Naive thymus-derived CD8-positive, alpha-beta T cell (primary cell): ENCODE results near the gene TRIM39. TPM values are rescaled to one million over a fixed set of nuclear protein-coding genes. Genes with fewer than 3 reads are reported as not detected.

Experiments
- ATAC-seq, 2 donors: fragments of 150-1000 bp; cut with Tn5 transposase in 1 of 2; sonication (Bioruptor Pico), chemical (Tn5 transposase) in 1 of 2; 1 replicate in 1 of 2; 2 replicates in 1 of 2; pipeline ENCODE4 v1.10.0; 2021; ENCODE audit warnings: mild to moderate bottlenecking in 2 of 2, moderate library complexity in 2 of 2
- POLR2A ChIA-PET: fragments of 350-600 bp; sonication (Branson Sonifier 250); formaldehyde crosslinking; loops from one replicate; lab custom pipeline; 2021; ENCODE audit warnings: antibody characterized with exemption; lab: Charles Lee
- DNase-seq, 10 donors: peaks; one replicate each; pipeline versions ENCODE4 v3.0.0 to v3.0.0-alpha.2; 2020 to 2022
- H3K27ac Mint-ChIP-seq, 10 donors: one replicate each; pipeline ENCODE4 v1.8.0; 2020 to 2022; ENCODE audit warnings: mild to moderate bottlenecking in 10 of 10, mixed read lengths in 10 of 10, moderate library complexity in 4 of 10, inconsistent platforms in 1 of 10
- H3K27me3 Mint-ChIP-seq, 5 donors: one replicate each; pipeline ENCODE4 v1.8.0; 2021 to 2022; ENCODE audit warnings: mixed read lengths in 5 of 5
- H3K36me3 Mint-ChIP-seq, 3 donors: one replicate each; pipeline ENCODE4 v1.8.0; 2020 to 2022; ENCODE audit warnings: mixed read lengths in 3 of 3, mild to moderate bottlenecking in 2 of 3, inconsistent platforms in 1 of 3
- H3K4me1 Mint-ChIP-seq, 4 donors: one replicate each; pipeline ENCODE4 v1.8.0; 2021 to 2022; ENCODE audit warnings: mixed read lengths in 4 of 4
- H3K4me3 Mint-ChIP-seq, 10 donors: one replicate each; pipeline ENCODE4 v1.8.0; 2020 to 2022; ENCODE audit warnings: mild to moderate bottlenecking in 10 of 10, mixed read lengths in 10 of 10, moderate library complexity in 6 of 10, inconsistent platforms in 1 of 10
- H3K9me3 Mint-ChIP-seq, 9 donors: one replicate each; pipeline ENCODE4 v1.8.0; 2020 to 2022; ENCODE audit warnings: mixed read lengths in 9 of 9, mild to moderate bottlenecking in 3 of 9, inconsistent platforms in 1 of 9, moderate library complexity in 1 of 9
- polyA plus RNA-seq, 3 donors: library from polyadenylated mRNA; unstranded; fragments of 300-500 nt; fragmentation: Illumina TruSeq; gene quantifications; one replicate each; pipeline ENCODE4 v1.2.3, GENCODE V29; 2021
- total RNA-seq, 8 experiments: library from RNA in 2 of 8; stranded (reverse) in 2 of 8; gene quantifications; one replicate each; pipeline ENCODE4 v1.2.3 and lab custom pipeline; 2021 to 2026

The TRIM39 gene
- total and polyA plus RNA-seq, 5 experiments from 2014 or later, result 6.6 to 23.1 (median 15.4) TPM

DNA sequence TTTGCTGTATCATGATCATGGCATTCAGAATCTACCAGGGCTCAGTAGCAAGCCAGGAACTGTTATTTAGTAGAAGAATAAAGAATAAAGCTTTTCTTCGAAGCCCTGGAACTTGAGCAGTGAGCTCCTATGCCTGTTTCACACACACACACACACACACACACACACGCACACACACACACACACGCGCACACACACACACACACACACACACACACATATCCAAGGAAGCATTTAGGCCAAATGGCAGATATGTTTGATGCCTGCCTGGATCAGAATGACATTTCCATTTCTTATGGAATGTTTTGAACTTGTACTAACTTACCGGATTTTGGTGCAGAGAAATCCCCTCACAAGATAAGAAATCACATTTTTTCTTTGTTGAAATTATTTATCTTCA is 53.7 kb downstream of the TRIM39 start:
- H3K4me3 Mint-ChIP-seq, result no peak overlapping the region
- DNase-seq, result no peak
- ATAC-seq, result no peak
- H3K27ac Mint-ChIP-seq, result no peak overlapping the region
- H3K9me3 Mint-ChIP-seq, result no peaks in the 10 kb centered on the region
- peaks cover 0 to 1% (median 0%) of the 10 kb centered on the region in 4 donors for H3K4me1 Mint-ChIP-seq
- no peaks in the 10 kb centered on the region for H3K36me3 Mint-ChIP-seq
- peaks cover 26 to 70% (median 48%) of the 10 kb centered on the region in 5 donors for H3K27me3 Mint-ChIP-seq
- POLR2A ChIA-PET, result no interaction called here

DNA sequence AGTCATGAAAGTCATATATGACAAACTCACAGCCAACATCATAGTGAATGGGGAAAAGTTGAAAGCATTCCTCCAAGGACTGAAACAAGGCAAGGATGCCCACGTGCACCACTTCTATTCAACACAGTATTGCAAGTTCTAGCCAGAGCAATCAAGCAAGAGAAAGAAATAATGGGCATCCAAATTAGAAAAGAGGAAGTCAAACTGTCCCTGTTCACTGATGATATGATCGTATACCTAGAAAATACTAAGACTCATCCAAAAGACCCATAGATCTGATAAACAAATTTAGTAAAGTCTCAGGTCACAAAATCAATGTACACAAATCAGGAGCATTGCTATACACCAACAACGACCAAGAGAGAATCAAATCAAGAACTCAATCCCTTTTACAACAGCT is 59.4 kb downstream of the TRIM39 start:
- ATAC-seq, result no peak
- Mint-ChIP-seq H3K36me3 (no peaks in the 10 kb centered on the region), H3K9me3 (no peaks in the 10 kb centered on the region), H3K4me1 (peaks cover 0 to 1% (median 0%) of the 10 kb centered on the region in 4 donors), H3K27ac (no peak overlapping the region), H3K27me3 (peaks cover 53 to 95% (median 69%) of the 10 kb centered on the region in 5 donors), H3K4me3 (no peak overlapping the region)
- DNase-seq, result no peak
- POLR2A ChIA-PET, result no interaction called here

DNA sequence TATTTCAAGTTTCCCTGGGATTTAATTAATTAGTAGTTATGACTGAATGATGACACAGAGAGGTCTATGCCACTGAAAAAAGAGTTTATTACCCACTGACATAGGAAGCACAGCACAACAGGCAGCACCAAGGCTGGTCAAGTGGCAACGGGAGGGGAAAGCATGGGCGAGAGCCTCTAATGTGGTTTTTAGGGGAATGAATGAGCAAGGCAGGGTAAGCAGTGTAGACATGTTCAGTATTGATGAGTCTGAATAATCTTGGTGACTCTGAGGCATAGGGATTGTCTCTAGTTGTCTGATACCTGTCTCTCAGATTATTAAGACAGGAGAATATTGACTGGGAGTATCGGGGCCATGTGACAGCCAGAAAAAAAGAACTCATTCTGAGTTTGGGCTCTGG is 64.5 kb downstream of the TRIM39 start:
- no peaks in the 10 kb centered on the region for H3K4me1 Mint-ChIP-seq
- POLR2A ChIA-PET, result no interaction called here
- no peak overlapping the region for H3K4me3 Mint-ChIP-seq
- no peak for DNase-seq
- ATAC-seq, result no peak
- H3K9me3 Mint-ChIP-seq, result no peaks in the 10 kb centered on the region
- H3K36me3 Mint-ChIP-seq, result no peaks in the 10 kb centered on the region
- H3K27ac Mint-ChIP-seq, result no peak overlapping the region
- H3K27me3 Mint-ChIP-seq, result peaks cover 43 to 86% (median 63%) of the 10 kb centered on the region in 5 donors

Other genes with a start within 250 kb of the TRIM39 start
- gene TRIM31, start 213.8 kb upstream of the TRIM39 start, total RNA-seq, result not detected
- gene TRIM31, start 213.8 kb upstream of the TRIM39 start, polyA plus RNA-seq, result under 1 TPM in 1 of 3 donors, not detected in 2; 0.07 TPM
- gene TRIM40, start 190.8 kb upstream of the TRIM39 start, total RNA-seq, result not detected
- not detected for gene TRIM40, start 190.8 kb upstream of the TRIM39 start, polyA plus RNA-seq
- gene TRIM10, start 165.7 kb upstream of the TRIM39 start, total RNA-seq, result not detected
- not detected for gene TRIM10, start 165.7 kb upstream of the TRIM39 start, polyA plus RNA-seq
- gene TRIM15, start 163.4 kb upstream of the TRIM39 start, total RNA-seq, result not detected
- gene TRIM15, start 163.4 kb upstream of the TRIM39 start, polyA plus RNA-seq, result not detected
- 10 to 100 TPM; 42.6 to 47.0 TPM for gene TRIM26, start 113.5 kb upstream of the TRIM39 start, total RNA-seq
- 10 to 100 TPM; 22.7 to 42.9 (median 27.6) TPM for gene TRIM26, start 113.5 kb upstream of the TRIM39 start, polyA plus RNA-seq
- gene RPP21, start 18.2 kb downstream of the TRIM39 start, total RNA-seq, result 10 to 100 TPM; 48.2 to 49.5 TPM
- gene RPP21, start 18.2 kb downstream of the TRIM39 start, polyA plus RNA-seq, result 10 to 100 TPM; 61.1 to 92.4 (median 73.6) TPM
- 1,000 to 10,000 TPM; 1,291 to 1,305 TPM for gene HLA-E, start 162.6 kb downstream of the TRIM39 start, total RNA-seq
- gene HLA-E, start 162.6 kb downstream of the TRIM39 start, polyA plus RNA-seq, result 1,000 to 10,000 TPM; 2,699 to 2,977 (median 2,826) TPM
- 10 to 100 TPM; 78.0 to 80.7 TPM for gene GNL1, start 229.6 kb downstream of the TRIM39 start, total RNA-seq
- gene GNL1, start 229.6 kb downstream of the TRIM39 start, polyA plus RNA-seq, result 10 to 100 TPM; 24.7 to 34.1 (median 28.7) TPM
- gene PRR3, start 230.4 kb downstream of the TRIM39 start, total RNA-seq, result 10 to 100 TPM; 28.4 to 28.9 TPM
- 10 to 100 TPM in 1 of 3 donors, 1 to 10 TPM in 2; 7.9 to 12.7 (median 8.6) TPM for gene PRR3, start 230.4 kb downstream of the TRIM39 start, polyA plus RNA-seq
- 10 to 100 TPM; 68.6 to 71.3 TPM for gene ABCF1, start 244.5 kb downstream of the TRIM39 start, total RNA-seq
- gene ABCF1, start 244.5 kb downstream of the TRIM39 start, polyA plus RNA-seq, result 10 to 100 TPM; 19.1 to 43.1 (median 30.5) TPM